Measurements from ENCODE around the gene SH2D4B. TPM values are rescaled to one million over a fixed set of nuclear protein-coding genes. Genes with fewer than 3 reads are reported as not detected.

Gene SH2D4B
- total RNA-seq, 1 donor from 2014 or later: 0.12 TPM

DNA sequence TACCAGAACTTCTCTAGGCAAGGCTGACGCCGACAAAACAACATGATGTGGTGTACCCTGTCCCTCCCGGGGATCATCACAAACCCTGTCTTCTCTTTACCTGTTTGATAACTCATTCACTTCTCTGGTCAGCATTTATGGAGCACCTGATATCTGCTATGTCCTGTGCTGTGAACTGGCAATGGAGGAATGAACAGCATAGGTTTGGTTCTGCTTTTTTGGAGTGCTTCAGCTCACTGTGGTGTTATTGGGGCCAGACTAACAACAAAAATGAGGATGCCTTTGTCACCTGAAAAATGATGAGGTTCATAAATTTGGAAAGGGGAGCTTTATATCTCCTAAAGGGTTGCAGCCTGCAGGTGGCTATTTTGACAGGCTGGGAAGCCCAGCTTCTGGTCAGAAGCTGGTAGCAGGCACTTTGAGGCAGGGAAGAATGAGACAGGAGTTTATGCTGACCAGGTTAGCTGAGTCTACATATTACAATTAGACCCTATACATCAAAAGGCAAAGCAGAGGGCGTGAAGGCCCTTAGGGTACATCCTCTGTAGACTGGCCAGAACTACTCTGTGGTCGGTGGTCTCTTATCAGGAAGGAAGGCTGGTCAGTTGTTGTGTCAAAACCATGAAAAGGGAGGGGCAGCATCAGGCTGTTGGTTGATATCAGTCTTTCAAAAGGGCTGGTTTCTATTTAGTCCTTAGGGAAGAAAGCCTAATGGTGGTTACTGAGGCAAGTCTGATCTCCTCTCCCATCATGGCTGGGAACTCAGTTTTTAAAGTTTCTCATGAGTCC lies 42.3 kb downstream of the SH2D4B start:
- DNase-seq (ENCODE audit: low spot score, unreplicated experiment): no peak
- Mint-ChIP-seq H3K4me1 (ENCODE audit: low read depth) (no peaks in the 10 kb centered on the region), H3K9me3 (ENCODE audit: low read depth) (no peaks in the 10 kb centered on the region), H3K27ac (peak overlapping the region; percentile 4), H3K27me3 (peaks cover 9% of the 10 kb centered on the region), H3K36me3 (ENCODE audit: insufficient read depth) (no peaks in the 10 kb centered on the region), H3K4me3 (ENCODE audit: low read depth) (no peak overlapping the region)
- TF ChIP-seq, protein P1, sequence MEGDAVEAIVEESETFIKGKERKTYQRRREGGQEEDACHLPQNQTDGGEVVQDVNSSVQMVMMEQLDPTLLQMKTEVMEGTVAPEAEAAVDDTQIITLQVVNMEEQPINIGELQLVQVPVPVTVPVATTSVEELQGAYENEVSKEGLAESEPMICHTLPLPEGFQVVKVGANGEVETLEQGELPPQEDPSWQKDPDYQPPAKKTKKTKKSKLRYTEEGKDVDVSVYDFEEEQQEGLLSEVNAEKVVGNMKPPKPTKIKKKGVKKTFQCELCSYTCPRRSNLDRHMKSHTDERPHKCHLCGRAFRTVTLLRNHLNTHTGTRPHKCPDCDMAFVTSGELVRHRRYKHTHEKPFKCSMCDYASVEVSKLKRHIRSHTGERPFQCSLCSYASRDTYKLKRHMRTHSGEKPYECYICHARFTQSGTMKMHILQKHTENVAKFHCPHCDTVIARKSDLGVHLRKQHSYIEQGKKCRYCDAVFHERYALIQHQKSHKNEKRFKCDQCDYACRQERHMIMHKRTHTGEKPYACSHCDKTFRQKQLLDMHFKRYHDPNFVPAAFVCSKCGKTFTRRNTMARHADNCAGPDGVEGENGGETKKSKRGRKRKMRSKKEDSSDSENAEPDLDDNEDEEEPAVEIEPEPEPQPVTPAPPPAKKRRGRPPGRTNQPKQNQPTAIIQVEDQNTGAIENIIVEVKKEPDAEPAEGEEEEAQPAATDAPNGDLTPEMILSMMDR (IDR thresholded peaks at IDR 0.05; ENCODE audit: unreplicated experiment): no peak

GRCh38 chr10:80580638-80581468 lies 43.2 kb downstream of the SH2D4B start:
- Mint-ChIP-seq H3K4me3 (ENCODE audit: low read depth) (no peak overlapping the region), H3K36me3 (ENCODE audit: insufficient read depth) (no peaks in the 10 kb centered on the region), H3K4me1 (ENCODE audit: low read depth) (no peaks in the 10 kb centered on the region), H3K9me3 (ENCODE audit: low read depth) (no peaks in the 10 kb centered on the region), H3K27me3 (peaks cover 9% of the 10 kb centered on the region), H3K27ac (no peak overlapping the region)
- TF ChIP-seq, protein P1 (IDR thresholded peaks at IDR 0.05; ENCODE audit: unreplicated experiment): no peak
- no peak for DNase-seq (ENCODE audit: low spot score, unreplicated experiment)

DNA sequence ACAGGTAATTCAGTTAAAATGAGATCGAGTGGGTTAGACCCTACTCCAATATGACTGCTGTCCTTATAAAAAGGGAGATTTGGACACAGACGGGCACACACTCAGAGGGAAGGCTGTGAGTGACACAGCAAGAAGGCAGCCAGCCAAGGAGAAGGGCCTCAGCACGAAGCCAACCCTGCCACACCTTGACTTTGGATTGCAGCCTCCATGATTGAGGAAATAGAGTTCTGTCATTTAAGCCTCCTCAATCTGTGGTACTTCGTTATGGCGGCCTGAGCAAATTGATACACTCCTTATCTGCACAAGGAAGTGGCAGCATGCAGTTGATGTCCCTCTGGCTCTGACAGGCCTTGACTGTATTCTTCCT lies 43.8 kb downstream of the SH2D4B start:
- Mint-ChIP-seq H3K27ac (no peak overlapping the region), H3K9me3 (ENCODE audit: low read depth) (no peaks in the 10 kb centered on the region), H3K27me3 (peaks cover 9% of the 10 kb centered on the region), H3K4me1 (ENCODE audit: low read depth) (no peaks in the 10 kb centered on the region), H3K36me3 (ENCODE audit: insufficient read depth) (no peaks in the 10 kb centered on the region), H3K4me3 (ENCODE audit: low read depth) (no peak overlapping the region)
- TF ChIP-seq, protein P1 (IDR thresholded peaks at IDR 0.05; ENCODE audit: unreplicated experiment): no peak
- DNase-seq (ENCODE audit: low spot score, unreplicated experiment): no peak

GRCh38 chr10:80582286-80582960 lies 44.7 kb downstream of the SH2D4B start:
- Mint-ChIP-seq H3K4me1 (ENCODE audit: low read depth) (no peaks in the 10 kb centered on the region), H3K36me3 (ENCODE audit: insufficient read depth) (peaks cover 1% of the 10 kb centered on the region), H3K27me3 (peaks cover 9% of the 10 kb centered on the region), H3K4me3 (ENCODE audit: low read depth) (no peak overlapping the region), H3K9me3 (ENCODE audit: low read depth) (peaks cover 3% of the 10 kb centered on the region), H3K27ac (no peak overlapping the region)
- TF ChIP-seq, protein P1 (IDR thresholded peaks at IDR 0.05; ENCODE audit: unreplicated experiment): no peak
- DNase-seq (ENCODE audit: low spot score, unreplicated experiment): no peak

- Mint-ChIP-seq H3K27me3 (peaks cover 5% of the 10 kb centered on the region), H3K36me3 (ENCODE audit: insufficient read depth) (peaks cover 1% of the 10 kb centered on the region), H3K9me3 (ENCODE audit: low read depth) (peaks cover 11% of the 10 kb centered on the region), H3K27ac (no peak overlapping the region), H3K4me3 (ENCODE audit: low read depth) (no peak overlapping the region), H3K4me1 (ENCODE audit: low read depth) (no peaks in the 10 kb centered on the region)
- DNase-seq (ENCODE audit: low spot score, unreplicated experiment): no peak
- TF ChIP-seq, protein P1 (IDR thresholded peaks at IDR 0.05; ENCODE audit: unreplicated experiment): no peak
These were observed 46.0 kb downstream of the SH2D4B start for GRCh38 chr10:80583685-80584084.
